GM19463 (cell line): Measurements from ENCODE around the gene TOM1.

Source experiments
- ATAC-seq: cut with Tn5 transposase; IDR thresholded peaks from one replicate; pipeline ENCODE4 v1.9.1; 2021; ENCODE audit warnings: mild to moderate bottlenecking, moderate library complexity; ENCODE audit not compliant: unreplicated experiment

Gene TOM1

DNA sequence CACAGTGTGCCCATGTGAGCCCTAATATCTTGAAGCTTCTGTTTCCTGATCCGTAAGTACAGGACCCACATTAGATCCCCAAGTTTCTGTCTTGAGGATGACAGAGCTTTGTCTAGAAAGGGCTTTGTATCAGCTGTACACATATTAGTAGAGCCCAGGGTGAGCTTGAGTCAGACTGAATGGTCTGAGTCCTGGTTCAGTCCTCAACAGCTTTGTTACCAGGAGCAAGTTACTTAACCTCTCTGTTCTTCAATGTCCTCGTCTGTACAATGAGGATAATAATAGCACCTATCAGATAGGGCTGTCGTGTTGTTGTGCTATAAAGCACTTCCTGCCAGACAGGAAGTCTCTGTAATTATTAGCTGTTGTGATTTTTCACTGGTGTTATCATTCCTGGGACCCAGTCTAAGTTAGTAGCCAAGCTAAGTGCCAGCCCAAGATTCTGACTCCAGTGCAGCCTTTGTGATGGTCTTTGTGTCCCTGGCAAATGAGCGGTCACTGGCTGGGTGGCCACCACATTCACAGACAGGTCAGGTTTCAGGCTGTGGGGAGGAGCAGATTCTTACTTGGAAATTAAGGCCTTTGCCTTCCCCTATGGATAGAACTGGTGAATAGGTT is 6.8 kb downstream of the TOM1 start:
- ATAC-seq, result no peak

DNA sequence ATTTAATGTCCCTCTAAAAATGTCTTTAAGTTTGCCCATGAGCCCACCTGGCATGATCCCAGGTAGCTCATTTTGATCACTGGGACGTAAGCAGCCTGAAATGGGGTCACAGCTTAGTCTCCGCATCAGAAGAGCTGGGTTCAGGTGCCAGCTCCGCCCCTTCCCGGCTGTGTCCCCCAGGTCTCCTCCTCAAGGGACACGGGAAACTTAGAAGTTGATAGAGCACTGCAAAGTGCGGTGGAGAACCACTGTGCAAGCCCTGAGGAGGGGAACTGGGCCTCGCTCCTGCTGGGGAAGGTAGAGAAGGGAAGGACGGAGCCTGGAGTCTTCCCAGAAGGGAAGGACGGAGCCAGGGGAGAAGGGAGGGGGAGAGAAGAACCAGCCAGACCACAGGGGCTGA is 7.7 kb downstream of the TOM1 start:
- ATAC-seq, result no peak

DNA sequence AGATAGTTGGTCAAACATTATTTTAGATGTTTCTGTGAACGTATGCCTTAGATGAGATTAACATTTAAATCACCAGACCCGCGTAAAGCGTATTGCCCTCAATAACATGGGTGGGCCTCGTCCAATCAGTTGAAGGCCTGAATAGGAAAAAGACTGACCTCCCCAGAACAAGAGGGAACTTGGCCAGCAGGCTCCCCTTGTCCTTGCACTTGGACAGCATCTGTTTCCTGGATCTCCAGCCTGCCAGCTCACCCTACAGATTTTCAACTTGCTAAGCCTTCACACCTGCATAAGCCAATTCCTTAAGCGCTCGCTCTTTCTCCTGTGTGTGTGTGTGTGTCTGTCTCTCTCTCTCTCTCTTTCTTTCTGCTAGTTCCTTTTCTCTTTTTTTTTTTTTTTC is 8.2 kb downstream of the TOM1 start:
- ATAC-seq, result no peak

DNA sequence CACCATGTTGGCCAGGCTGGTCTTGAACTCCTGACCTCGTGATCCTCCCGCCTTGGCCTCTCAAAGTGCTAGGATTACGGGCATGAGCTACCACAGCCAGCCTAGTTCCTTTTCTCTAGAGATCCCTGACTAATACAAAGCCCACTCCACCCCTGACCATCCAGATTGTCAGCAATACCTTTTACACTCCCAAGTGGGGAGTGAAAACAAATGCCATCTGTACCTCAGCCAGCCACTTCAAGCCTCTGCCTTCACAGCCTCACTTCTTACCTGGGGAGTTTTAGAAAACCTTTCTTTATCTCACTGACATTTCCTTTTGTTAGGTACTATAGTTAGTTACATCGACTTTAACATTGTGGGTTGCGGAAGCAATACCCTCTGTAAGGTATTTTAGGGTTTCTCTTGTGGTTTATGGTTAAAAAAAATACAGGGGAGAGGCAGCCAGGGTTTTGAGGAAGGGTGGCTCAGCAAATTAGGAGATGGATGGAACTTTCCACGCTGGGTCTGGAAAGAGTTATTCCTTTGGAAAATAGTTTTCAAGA is 8.9 kb downstream of the TOM1 start:
- peak; percentile 51 for ATAC-seq

DNA sequence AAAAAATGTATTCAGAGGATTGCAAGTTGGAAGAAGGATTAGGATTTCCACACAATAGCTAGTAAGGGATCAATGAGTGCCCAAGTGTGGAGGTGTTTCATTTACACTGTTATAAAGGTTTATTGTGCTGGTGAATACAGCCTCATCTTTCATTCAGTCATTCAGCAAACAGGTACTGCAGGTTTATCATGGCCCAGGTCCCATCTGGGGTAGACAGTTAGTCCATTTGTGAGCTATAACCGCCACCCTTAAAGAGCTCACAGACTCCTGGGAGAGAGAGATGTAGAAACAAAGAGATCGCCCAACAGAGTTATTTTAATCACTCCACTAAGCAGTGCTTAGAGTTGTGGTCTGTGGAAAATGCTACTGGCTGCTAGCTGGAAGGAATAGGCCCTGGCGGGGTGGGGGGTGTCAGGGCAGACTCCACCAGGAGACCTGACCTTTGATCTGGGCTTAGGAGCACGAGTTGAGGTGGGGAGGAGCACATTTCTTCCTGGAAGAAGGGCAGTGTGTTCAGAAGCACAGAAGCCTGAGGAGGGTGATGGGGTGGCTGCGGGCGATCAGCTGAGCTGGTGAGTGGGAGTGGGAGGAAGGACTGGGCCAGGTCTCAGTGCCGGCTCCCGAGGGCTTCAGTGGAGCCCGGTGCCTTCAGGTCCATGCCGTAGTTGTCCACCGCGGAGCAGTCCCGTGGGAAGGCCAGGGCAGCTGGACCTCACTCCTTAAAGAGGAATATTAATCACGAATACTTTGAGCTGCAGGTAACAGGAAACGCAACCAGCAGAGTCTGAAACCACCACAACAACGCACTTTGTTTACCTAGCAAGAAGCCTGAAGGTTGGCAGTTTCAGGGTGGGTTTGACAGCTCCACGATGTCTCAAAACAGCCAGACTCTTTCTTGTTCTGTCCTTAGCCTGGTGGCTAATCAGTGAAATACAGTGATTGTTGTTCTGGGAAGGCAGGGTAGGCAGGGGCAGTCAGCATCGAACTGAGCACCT is 11.2 kb downstream of the TOM1 start:
- no peak for ATAC-seq

DNA sequence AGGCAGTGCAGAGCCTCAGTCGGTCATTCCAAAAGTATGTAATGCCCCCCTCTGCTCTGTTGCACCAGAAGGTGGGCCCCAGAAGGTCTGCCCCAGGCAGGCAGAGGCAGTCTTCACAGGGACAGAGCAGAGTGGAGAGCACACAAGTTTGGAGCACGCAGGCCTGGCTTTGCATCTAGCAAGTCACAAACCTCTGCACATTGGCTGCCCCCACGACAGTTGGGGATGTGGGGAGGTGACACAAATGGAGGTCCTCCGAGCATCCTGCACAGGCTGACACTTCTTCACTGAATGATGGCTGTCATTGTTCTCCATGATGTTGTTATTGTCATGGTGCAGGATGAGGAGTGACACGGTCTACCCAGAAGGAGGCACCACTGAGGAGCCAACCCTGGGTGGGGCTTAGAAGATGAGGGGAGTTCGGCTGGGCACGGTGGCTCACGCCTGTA is 11.9 kb downstream of the TOM1 start:
- no peak for ATAC-seq

DNA sequence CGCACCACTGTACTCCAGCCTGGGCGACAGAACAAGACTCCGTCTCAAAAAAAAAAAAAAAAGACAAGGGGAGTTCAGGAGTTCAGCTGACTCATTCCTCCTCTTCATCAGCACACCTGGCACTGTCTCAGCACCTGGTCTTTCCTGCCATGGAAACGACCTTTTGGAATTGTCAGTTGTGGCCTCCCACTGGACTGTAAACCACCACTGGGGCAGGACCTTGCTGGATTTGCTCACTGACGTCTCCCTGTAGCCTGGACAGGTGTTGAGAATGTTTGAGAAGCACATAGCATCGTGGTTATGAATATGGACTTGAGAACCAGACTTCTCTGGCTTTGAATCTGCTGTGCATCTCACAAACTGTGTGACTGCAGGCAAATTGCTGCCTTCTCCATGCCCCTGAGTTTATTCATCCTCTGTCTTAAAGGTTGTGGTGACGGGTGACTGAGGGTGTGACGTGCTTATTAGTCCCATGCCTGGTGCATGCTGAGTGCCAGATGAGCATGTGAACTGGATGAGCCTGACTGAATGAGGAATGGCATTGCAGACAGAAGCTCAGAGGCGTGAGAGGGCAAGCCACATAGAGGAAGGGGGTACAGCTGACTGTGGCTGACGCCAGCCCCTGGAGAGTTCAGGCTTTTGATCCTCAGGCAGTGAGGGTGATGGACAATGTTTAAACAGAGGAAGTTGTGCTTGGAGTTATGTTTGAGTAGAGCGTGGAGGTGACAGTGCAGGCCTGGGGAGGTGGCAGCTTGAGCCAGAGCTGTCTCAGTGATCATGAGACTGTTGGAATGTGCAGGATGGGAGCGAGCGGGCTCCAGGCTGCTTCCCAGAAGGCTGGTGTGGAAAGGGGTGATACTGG is 12.7 kb downstream of the TOM1 start:
- ATAC-seq, result no peak

DNA sequence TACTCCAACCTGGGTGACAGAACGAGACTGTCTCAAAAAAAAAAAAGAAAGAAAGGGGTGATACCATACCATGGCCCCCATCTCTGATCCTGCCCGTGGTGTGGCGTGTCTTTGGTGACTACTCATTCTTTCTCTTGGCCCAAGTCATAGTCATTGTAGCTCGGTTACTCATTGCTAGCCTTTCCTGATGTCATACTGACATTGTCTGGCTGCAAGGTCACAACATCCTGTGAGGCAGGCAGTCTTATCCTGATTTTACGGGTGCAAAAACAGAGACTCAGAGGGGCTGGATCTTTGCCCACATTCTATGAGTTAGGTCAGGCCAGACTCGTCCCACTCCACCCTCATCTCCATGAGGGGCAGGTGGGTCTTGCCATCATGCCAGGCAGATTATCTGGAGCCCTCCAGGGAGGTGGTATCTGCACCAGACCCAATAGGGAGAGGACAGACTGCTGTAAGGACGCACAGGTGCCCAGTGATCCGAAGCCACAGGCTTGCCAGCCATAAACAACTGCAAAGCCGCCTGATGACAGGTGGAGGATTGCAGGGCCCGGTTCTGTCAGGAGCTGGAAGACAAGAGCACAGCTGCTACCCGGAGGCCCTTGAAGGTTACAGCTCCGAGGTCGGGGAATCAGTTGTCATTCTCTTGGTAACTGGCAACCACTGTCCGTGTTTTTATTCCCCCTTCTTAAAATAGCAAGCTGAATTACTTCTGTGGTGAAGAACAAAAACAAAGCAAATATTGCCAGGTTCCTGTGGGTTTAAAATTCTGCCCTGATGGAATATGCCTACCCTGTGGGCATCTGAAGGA is 13.8 kb downstream of the TOM1 start:
- ATAC-seq, result no peak

DNA sequence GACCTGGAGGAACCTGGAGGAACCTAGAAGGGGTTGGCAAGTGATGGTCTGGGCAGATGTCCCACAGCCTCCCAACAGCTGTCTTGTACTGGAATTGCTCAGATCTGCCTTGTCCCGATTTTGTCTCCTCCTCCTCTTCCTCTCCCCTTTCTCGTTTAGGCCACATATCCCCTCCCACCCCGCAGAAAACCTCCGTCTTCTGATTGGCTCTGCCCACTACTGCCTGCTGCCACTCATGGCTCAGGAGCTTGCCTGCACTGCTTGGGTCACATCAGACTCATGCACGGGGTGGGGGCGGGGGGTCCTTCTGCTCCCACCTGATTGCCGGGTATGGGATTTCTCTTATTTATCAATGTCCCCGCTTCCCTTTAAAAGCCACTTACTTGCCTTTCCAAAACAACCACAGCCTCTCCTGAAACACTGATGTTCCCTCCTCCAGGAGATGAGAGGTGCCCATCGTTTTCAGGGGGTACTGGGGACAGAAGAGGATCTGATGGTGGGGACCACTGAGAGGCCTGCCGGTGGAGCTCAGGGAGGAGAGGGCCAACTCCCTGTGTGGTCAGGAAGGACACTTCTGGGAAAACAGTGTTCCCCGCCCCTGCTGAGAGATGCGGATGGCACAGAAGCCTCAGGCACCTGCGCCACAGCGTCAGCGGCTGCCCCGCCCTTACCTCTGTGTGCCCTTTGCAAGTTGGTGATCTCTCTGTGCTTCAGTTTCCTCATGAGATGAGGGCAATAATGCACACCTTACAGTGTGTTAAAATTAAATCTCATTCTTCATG is 14.7 kb downstream of the TOM1 start:
- no peak for ATAC-seq

DNA sequence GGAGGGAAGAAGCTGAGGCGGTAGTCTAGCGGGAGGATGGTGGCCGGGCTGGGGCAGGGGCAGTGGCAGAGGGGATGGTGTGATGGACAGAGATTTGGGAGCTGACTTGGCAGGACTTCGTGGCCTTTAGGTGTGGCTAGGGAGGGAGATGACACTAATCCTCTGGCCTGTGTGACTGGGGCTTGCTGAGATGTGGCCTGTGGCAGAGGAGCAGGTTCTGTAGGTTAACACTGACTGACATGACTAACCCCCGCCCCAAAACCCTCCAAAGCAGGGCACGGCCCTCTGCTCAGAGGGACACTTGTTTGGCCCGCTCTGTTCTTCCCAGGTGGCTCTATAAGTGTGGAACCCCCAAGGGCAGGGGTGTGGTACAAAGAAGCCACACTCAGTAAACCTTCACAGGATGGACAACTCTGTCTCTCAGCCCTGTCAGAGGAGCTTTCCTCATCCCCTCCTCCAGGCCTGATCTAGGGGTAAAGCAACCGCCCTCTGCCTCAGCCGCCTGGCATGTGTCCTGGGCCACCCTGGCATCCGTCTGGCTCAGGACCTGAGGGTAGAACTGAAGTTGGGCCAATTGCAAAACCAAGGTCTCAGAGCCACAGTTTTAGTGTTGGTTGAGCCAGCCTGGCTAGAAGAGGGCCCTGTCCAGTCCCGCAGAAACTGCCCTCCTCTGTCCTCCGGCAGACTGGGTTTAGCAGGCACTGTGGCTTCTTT is 15.6 kb downstream of the TOM1 start:
- ATAC-seq, result no peak

DNA sequence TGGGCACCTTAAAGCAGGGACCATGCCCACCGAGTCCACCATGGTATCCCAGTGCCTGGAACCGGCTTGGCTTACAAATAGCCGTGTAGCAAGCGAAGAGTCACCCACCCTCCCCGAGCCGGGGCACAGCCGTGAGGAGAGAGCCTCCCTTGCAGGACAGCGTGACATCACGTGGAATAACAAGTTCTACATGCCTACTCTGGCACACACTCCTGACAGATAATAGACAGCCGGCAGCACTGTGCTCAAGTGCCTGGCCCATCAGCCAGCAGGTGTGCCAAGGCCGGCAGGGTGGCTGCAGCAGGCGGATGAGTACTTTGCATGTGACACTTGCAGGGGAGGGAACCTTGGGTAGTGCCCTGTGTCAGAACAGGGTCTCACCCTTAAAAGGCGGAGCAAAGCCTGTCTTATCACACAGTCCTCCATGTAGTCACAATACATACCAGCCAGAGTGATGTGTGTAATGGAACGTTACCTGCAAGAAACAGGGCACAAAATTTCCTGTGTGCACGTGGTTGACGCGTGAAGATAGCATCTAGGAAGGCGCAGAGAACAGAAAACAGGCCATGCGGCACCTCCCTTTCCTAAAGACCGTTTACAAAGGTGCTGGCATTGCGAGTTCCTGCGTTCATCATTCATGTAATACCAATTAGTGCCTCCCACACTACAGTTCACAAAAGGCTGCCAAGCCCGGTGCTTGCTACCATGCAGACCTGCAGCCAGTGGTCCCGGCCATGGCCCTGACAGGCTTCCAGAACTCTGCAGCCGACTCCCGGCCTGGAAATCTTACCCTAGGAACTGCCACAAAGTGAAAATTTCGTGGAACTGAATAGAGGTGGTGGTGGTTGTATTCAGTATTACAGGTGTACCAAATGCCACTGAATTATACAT is 16.4 kb downstream of the TOM1 start:
- ATAC-seq, result no peak

DNA sequence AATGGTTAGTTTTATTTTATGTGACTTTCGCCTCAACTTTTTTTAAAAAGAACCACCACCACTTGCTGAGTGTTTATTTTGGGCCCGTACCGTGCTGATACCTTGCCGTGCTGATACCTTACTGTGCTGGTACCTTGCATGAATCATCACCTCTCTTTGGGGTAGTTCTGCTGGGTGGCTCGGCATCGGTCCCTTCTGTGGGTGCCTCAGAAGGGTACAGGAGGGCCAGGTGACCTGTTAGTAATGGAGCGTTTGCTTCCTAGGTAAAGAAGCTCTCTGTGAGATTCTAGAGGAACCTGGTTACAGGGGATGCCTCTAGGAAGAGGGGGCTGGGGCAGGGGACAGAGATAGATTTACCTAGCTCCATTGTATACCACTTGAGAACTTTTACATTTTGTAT is 17.1 kb downstream of the TOM1 start:
- ATAC-seq, result no peak

DNA sequence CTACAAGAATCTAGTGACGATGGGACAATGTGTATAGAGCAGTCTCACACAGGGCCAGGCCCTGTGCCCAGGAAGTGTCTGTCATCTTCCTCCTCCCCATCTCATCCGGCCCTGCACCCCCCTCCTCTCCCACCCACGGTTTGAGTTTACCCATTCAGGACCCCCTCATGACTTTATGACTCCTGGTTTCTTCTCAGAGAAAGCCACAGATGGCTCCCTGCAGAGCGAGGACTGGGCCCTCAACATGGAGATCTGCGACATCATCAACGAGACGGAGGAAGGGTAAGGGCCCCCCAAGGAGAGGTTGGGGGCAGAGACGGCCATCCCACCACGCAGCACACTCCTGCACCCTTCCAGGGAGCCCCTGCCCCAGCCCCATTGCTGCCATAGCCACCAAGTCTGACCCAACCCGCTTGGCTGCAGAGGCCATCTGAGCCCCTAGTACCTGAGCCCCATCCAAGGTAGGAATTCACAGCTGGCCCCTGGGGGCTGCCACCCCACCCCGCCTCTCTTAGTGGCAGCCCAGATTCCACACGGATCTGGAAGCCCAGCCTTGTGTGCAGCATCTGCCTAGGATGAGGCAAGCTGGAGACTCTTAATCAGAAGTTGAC is 18.1 kb downstream of the TOM1 start:
- no peak for ATAC-seq

DNA sequence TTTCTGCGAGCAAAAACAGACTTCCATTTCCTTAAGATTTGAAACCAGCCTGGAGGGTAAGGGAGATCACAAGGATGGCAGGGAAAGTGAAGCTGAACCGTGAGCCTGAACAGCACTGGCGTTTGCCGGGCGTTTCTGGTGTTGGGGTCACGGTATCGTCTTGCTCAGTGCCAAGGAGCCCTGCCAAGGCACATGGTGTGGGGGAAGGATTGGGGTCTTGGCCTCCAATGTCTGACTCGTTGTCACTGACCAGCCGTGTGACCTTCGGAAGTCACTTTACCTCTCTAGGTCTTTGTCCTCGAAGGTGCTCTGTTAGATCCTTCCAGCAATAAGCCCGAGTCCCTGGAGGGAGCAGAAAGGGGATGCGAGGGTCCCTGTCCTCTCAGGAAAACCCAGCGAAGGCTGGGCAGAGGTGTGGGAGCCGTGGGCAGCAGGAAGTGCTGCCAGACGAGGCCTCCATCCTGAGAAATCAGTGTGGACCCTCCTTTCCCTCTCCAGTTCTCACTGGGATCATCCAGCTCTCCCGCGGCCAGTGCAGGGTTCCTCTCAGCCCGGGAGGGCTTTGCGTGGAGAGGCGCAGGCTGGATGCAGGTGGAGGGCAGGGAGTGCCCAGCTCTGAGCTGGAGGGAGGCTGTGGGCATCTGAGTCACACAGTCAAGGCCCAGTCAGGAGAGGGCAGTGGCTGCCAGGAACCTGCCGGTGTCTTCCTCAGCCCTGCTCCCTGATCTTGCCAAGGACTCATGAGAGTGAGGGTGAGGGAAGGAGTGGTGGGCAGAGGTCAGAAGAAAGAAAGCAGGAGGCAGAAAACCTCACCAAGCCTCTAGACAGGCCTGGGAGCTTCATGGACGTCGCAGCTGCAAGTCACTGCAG is 18.9 kb downstream of the TOM1 start:
- ATAC-seq, result no peak

DNA sequence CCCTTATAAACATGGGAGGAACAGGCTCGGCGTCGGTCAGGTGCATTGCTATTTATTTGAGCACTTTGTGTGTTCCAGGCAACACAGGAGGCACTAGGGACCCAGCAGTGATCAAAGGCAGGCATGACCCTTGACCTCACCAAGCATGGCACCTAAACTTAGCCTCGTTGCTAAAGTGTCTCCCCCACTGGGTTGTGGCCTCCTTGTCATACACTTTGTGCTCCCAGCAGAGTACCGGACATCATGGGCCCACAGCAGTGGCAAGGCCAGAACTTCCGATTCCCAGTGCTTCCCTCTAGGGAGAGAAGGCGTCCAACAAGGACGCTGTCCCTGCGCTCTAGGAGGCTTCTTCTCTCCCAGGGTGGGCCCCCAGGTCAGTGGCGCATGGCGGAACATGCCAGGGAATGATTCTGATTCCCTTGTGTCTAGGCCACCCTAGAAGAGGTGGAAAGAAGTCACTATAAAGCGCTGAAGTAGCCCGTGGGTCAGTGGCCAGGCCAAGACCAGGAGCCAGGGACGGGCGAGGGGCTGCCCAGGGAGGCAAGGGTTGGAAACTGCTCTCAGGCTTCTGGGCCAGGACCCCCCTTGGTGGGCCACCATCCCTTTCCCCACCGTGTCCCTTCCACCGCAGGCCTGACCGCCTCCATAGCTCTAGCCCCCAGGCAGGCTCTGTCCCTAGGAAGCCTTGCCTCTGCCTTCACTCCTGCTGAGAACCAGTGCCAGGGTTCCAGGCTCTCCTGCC is 19.7 kb downstream of the TOM1 start:
- ATAC-seq, result no peak

DNA sequence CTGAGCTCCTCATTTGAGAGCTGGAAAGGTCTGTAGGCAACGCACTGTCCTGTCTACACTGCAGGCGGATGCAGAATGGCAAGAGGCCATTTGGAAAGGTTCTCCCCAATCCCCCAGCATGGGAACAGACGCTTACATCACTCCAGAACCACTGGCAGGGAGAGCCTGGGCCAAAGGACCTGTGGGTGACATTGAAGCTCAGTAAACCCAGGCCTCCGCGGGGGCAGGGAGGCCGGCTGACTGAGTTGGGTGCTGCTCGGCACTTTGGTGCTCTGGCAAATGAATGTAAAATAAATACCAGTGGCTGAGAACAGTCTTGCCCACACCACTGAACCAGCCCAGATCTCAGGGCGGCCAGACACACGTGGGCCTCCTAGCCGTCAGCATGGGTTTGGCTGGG is 22.4 kb downstream of the TOM1 start:
- ATAC-seq, result no peak
